ENCODE results near the gene XAB2. TPM values are rescaled to one million over a fixed set of nuclear protein-coding genes. Genes with fewer than 3 reads are reported as not detected.
A peak's percentile ranks its signal among the peaks of the same experiment; 100 is the strongest.

XAB2 gene
- total and polyA plus RNA-seq, 7 experiments from 2014 or later = 6.4 to 79.8 (median 61.1) TPM

- DNase-seq = no peak
- CTCF ChIA-PET = no interaction called here
- Mint-ChIP-seq H3K27ac (no peak overlapping the region), H3K9me3 (no peaks in the 10 kb centered on the region), H3K27me3 (no peaks in the 10 kb centered on the region), H3K36me3 (no peaks in the 10 kb centered on the region), H3K4me3 (no peak overlapping the region), H3K4me1 (no peaks in the 10 kb centered on the region)
- H3K4me3 ChIP-seq (ENCODE audit: low read length) = no peak overlapping the region
- POLR2A ChIA-PET = no interaction called here
- H3K27ac ChIP-seq (ENCODE audit: low read depth, low read length) = no peak overlapping the region
- no peaks in the 10 kb centered on the region for H3K27me3 ChIP-seq (ENCODE audit: control insufficient read depth in 2 of 2, insufficient read depth in 2 of 2, low read length in 2 of 2)
- ATAC-seq = no peak
- no peaks in the 10 kb centered on the region for H3K4me1 ChIP-seq (ENCODE audit: control insufficient read depth in 2 of 2, insufficient read depth in 2 of 2, low read length in 2 of 2)
- intact Hi-C loops (cut with micrococcal nuclease) = no loop called here
- no peaks in the 10 kb centered on the region for H3K36me3 ChIP-seq (ENCODE audit: control insufficient read depth in 2 of 3, insufficient read depth in 3 of 3, low read length in 3 of 3)
- no peaks in the 10 kb centered on the region for H3K9me3 ChIP-seq (ENCODE audit: control insufficient read depth in 2 of 3, low read length in 3 of 3)
These were observed 17.6 kb downstream of the XAB2 start for GRCh38 chr19:7611541-7612279.

DNA sequence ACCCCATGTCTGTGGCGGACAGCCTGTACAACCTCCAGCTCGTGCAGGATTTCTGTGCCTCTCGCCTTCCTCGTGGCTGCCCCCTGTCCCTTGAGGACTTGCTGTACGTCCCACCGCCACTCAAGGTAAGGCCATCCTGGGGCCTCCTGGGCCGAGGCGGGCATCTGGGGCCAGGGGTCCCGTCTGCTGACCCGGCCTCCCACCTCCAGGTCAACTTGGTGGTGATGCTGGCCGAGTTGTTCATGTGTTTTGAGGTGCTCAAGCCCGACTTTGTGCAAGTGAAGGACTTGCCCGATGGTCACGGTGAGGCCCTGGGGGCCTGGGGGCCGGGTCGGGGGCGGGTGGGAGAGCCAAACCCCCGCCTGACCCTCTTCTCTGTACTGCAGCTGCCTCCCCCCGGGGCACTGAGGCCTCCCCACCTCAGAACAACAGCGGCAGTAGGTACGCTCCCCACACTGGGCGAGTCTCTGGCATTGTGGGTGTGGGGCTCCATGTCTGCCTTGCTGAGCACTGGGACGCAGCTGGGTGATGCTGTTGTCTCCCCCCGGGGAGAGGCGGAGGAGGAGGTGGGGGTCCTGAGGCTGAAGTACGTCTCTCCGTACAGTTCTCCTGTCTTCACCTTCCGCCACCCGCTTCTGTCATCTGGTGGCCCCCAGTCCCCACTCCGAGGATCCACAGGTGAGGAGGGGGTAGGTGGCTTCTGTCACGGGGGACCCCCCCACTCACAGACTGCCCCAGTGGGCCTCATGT lies 18.7 kb downstream of the XAB2 start:
- no peak for ATAC-seq
- H3K36me3 ChIP-seq (ENCODE audit: control insufficient read depth in 2 of 3, insufficient read depth in 3 of 3, low read length in 3 of 3) = no peaks in the 10 kb centered on the region
- peaks cover 0 to 1% (median 0%) of the 10 kb centered on the region in 11 donors for H3K9me3 Mint-ChIP-seq
- ChIA-PET POLR2A (no interaction called here), CTCF (no interaction called here)
- no peaks in the 10 kb centered on the region for H3K9me3 ChIP-seq (ENCODE audit: control insufficient read depth in 2 of 3, low read length in 3 of 3)
- H3K4me3 ChIP-seq (ENCODE audit: low read length) = no peak overlapping the region
- H3K27me3 Mint-ChIP-seq = no peaks in the 10 kb centered on the region
- H3K36me3 Mint-ChIP-seq = no peaks in the 10 kb centered on the region
- H3K27me3 ChIP-seq (ENCODE audit: control insufficient read depth in 2 of 2, insufficient read depth in 2 of 2, low read length in 2 of 2) = no peaks in the 10 kb centered on the region
- H3K4me3 Mint-ChIP-seq = no peak overlapping the region
- intact Hi-C loops (cut with micrococcal nuclease) = no loop called here
- H3K27ac ChIP-seq (ENCODE audit: low read depth, low read length) = no peak overlapping the region
- H3K4me1 Mint-ChIP-seq = peaks cover 0 to 2% (median 0%) of the 10 kb centered on the region in 7 donors
- no peaks in the 10 kb centered on the region for H3K4me1 ChIP-seq (ENCODE audit: control insufficient read depth in 2 of 2, insufficient read depth in 2 of 2, low read length in 2 of 2)
- H3K27ac Mint-ChIP-seq = no peak overlapping the region
- no peak for DNase-seq

- Mint-ChIP-seq H3K9me3 (peaks cover 0 to 4% (median 0%) of the 10 kb centered on the region in 11 donors), H3K36me3 (no peaks in the 10 kb centered on the region), H3K4me3 (no peak overlapping the region), H3K27me3 (peaks cover 0 to 9% (median 4%) of the 10 kb centered on the region in 5 donors), H3K4me1 (peaks cover 0 to 4% (median 0%) of the 10 kb centered on the region in 7 donors), H3K27ac (no peak overlapping the region)
- intact Hi-C loops (cut with micrococcal nuclease) = no loop called here
- ChIA-PET POLR2A (no interaction called here), CTCF (no interaction called here)
- H3K4me3 ChIP-seq (ENCODE audit: low read length) = no peak overlapping the region
- no peaks in the 10 kb centered on the region for H3K36me3 ChIP-seq (ENCODE audit: control insufficient read depth in 2 of 3, insufficient read depth in 3 of 3, low read length in 3 of 3)
- no peaks in the 10 kb centered on the region for H3K27me3 ChIP-seq (ENCODE audit: control insufficient read depth in 2 of 2, insufficient read depth in 2 of 2, low read length in 2 of 2)
- no peak overlapping the region for H3K27ac ChIP-seq (ENCODE audit: low read depth, low read length)
- no peaks in the 10 kb centered on the region for H3K4me1 ChIP-seq (ENCODE audit: control insufficient read depth in 2 of 2, insufficient read depth in 2 of 2, low read length in 2 of 2)
- ATAC-seq (no peak), DNase-seq (no peak)
- H3K9me3 ChIP-seq (ENCODE audit: control insufficient read depth in 2 of 3, low read length in 3 of 3) = no peaks in the 10 kb centered on the region
These were observed 21.3 kb downstream of the XAB2 start for GRCh38 chr19:7607874-7608560.

DNA sequence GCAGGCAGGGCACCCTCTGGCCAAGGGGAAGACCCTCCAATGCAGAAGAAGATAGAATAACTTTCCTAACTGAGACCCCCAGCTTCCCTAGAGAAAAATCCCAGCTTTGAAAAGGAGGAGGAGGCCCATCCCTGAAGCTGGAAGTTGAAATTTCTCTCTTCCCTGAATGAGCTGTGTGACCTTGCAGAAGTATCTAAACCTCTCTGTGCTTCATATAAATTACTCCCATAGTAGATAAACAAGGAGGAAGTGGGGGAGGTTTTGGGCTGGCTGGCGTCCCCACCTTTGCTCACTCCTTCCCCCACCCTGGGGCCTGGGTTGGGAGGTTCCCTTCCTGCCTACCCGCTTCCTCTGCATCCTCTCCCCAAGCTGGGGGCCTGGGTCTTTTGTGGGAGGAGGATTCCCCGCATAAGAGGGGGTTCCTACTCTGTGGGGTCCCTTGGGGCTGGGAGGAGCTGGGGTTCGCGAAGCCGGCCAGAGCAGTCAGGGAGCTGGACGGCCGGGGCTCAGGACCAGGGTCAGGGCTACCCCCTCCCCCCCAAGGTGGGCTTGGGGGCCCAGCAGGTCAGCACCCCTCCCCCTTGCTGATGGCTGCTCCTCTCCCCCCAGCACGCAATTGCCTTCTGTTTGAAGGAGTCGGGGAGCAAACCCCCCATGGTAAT lies 22.0 kb downstream of the XAB2 start:
- Histone ChIP-seq H3K4me1 (ENCODE audit: control insufficient read depth in 2 of 2, insufficient read depth in 2 of 2, low read length in 2 of 2) (no peaks in the 10 kb centered on the region), H3K36me3 (ENCODE audit: control insufficient read depth in 2 of 3, insufficient read depth in 3 of 3, low read length in 3 of 3) (no peaks in the 10 kb centered on the region), H3K27ac (ENCODE audit: low read depth, low read length) (no peak overlapping the region), H3K4me3 (ENCODE audit: low read length) (no peak overlapping the region), H3K9me3 (ENCODE audit: control insufficient read depth in 2 of 3, low read length in 3 of 3) (no peaks in the 10 kb centered on the region), H3K27me3 (ENCODE audit: control insufficient read depth in 2 of 2, insufficient read depth in 2 of 2, low read length in 2 of 2) (no peaks in the 10 kb centered on the region)
- H3K36me3 Mint-ChIP-seq = no peaks in the 10 kb centered on the region
- H3K9me3 Mint-ChIP-seq = peaks cover 0 to 4% (median 0%) of the 10 kb centered on the region in 11 donors
- POLR2A ChIA-PET = no interaction called here
- peaks cover 0 to 5% (median 0%) of the 10 kb centered on the region in 7 donors for H3K4me1 Mint-ChIP-seq
- intact Hi-C loops (cut with micrococcal nuclease) = no loop called here
- no peak overlapping the region for H3K27ac Mint-ChIP-seq
- ATAC-seq (no peak), DNase-seq (no peak)
- peaks cover under 1 to 15% (median 5%) of the 10 kb centered on the region in 5 donors for H3K27me3 Mint-ChIP-seq
- CTCF ChIA-PET = no interaction called here
- H3K4me3 Mint-ChIP-seq = no peak overlapping the region

DNA sequence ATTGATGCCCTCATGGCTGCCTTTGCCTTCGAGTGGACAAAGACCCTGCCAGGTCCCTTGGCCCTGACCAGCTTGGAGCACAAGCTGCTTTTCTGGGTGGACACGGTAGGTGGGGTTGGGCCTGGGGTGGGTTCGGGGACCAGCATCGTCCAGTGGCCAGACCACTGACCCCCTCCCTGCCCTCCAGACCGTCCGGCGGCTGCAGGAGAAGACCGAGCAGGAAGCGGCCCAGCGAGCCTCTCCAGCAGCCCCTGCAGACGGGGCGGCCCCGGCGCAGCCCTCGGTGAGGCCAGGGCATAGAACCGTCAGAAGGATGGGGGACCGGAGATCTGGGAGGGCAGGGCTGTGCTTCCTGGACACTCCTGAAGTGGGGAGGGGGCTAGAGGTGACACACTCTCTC lies 23.1 kb downstream of the XAB2 start:
- Mint-ChIP-seq H3K4me3 (no peak overlapping the region), H3K4me1 (peaks cover 0 to 6% (median 0%) of the 10 kb centered on the region in 7 donors), H3K36me3 (no peaks in the 10 kb centered on the region), H3K27ac (no peak overlapping the region), H3K9me3 (peaks cover 0 to 4% (median 0%) of the 10 kb centered on the region in 11 donors), H3K27me3 (peaks cover 2 to 22% (median 11%) of the 10 kb centered on the region in 5 donors)
- no peak for DNase-seq
- Histone ChIP-seq H3K27ac (ENCODE audit: low read depth, low read length) (no peak overlapping the region), H3K36me3 (ENCODE audit: control insufficient read depth in 2 of 3, insufficient read depth in 3 of 3, low read length in 3 of 3) (no peaks in the 10 kb centered on the region), H3K9me3 (ENCODE audit: control insufficient read depth in 2 of 3, low read length in 3 of 3) (no peaks in the 10 kb centered on the region), H3K4me1 (ENCODE audit: control insufficient read depth in 2 of 2, insufficient read depth in 2 of 2, low read length in 2 of 2) (no peaks in the 10 kb centered on the region), H3K4me3 (ENCODE audit: low read length) (no peak overlapping the region), H3K27me3 (ENCODE audit: control insufficient read depth in 2 of 2, insufficient read depth in 2 of 2, low read length in 2 of 2) (no peaks in the 10 kb centered on the region)
- POLR2A ChIA-PET = no interaction called here
- intact Hi-C loops (cut with micrococcal nuclease) = no loop called here
- CTCF ChIA-PET = no interaction called here
- ATAC-seq = no peak

- no peaks in the 10 kb centered on the region for H3K36me3 ChIP-seq (ENCODE audit: control insufficient read depth in 2 of 3, insufficient read depth in 3 of 3, low read length in 3 of 3)
- peaks cover 0 to 4% (median 0%) of the 10 kb centered on the region in 11 donors for H3K9me3 Mint-ChIP-seq
- H3K9me3 ChIP-seq (ENCODE audit: control insufficient read depth in 2 of 3, low read length in 3 of 3) = no peaks in the 10 kb centered on the region
- H3K4me3 ChIP-seq (ENCODE audit: low read length) = no peak overlapping the region
- H3K27me3 ChIP-seq (ENCODE audit: control insufficient read depth in 2 of 2, insufficient read depth in 2 of 2, low read length in 2 of 2) = no peaks in the 10 kb centered on the region
- no peak overlapping the region for H3K4me3 Mint-ChIP-seq
- H3K4me1 Mint-ChIP-seq = peaks cover 0 to 6% (median 0%) of the 10 kb centered on the region in 7 donors
- H3K27me3 Mint-ChIP-seq = peaks cover 2 to 22% (median 11%) of the 10 kb centered on the region in 5 donors
- ATAC-seq (peak; percentile 71), DNase-seq (no peak)
- CTCF ChIA-PET = interaction anchor here (1.1 kb wide), 1 partner anchor 37 kb away, joined by 4 read pairs; no protein-coding TSS in a partner anchor
- H3K36me3 Mint-ChIP-seq = no peaks in the 10 kb centered on the region
- no peak overlapping the region for H3K27ac ChIP-seq (ENCODE audit: low read depth, low read length)
- H3K4me1 ChIP-seq (ENCODE audit: control insufficient read depth in 2 of 2, insufficient read depth in 2 of 2, low read length in 2 of 2) = no peaks in the 10 kb centered on the region
- intact Hi-C loops (cut with micrococcal nuclease) = no loop called here
- POLR2A ChIA-PET = no interaction called here
- no peak overlapping the region for H3K27ac Mint-ChIP-seq
These were observed 23.7 kb downstream of the XAB2 start for GRCh38 chr19:7605490-7606222.

Measured in naive thymus-derived CD4-positive, alpha-beta T cell (primary cell).